ENCODE data around the gene MCOLN1. TPM values are rescaled to one million over a fixed set of nuclear protein-coding genes. Genes with fewer than 3 reads are reported as not detected.

MCOLN1 gene
- total and polyA plus RNA-seq, 9 of the 15 experiments (the other 6 are each of a cell fraction or from before 2014, with no cell fraction given), result 0.25 to 15.4 (median 7.1) TPM

DNA sequence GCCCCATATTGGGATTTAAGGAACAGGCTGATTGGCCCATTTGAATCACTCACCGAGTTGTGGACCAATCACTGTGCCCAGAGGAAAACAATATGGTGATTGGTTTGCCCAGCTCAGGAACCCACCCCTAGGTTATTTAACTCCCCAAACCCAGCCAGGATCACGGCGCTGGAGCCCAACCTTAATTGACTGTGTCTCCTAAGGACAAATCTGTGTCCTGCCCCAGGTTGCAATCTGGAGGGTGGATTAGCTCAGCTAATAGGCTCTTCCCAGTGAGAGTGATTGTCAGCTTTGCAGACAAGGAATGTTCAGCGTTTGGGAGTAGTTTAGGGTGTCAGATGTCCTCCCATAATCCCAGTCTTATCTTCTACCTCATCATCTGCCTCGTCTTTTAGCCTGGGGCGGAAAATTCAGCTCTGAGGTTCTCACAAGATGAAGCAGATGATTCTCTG is 10.0 kb upstream of the MCOLN1 start (continued):
- TF ChIP-seq ASH1L (IDR thresholded peaks at IDR 0.05; ENCODE audit: borderline replicate concordance, low read depth, partially characterized antibody), result peak; percentile 23

DNA sequence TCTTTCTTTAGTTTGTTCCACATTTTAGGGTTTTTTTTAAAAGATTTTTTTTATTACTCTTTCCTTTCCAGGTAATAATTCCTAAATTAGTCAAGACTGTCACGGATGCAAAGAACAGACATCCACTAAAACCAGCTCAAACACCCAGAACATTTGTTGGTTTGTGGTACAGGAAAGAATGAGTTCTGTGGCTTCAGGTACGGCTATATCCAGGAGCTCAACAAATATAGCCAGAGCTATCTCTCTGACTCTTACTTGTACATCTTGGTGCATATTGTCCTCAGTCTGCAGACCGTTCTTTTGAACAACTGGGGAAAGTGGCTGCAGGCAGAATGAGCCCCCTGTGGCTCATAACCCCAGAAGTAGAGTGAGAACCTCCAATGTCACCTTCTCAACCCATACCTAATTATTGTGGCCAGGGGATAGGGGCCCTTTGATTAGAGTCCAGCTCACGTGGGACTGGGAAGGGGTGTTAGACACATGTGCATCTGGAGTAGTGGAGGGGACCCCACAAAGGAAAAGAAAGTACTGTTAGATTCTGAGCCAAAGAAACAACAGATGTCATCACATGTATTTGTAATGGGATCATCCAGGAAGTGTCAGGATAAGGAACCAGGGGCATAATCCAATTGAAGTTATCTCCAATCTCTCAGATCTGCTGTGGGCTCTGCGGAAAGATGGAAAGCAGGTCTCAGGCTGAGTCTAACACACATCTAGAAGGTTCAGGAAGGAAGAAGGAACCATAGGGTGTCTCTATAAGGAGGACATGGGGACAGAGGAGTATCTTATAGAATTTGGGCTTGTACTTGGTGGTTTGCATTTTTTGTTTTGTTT is 8.4 kb upstream of the MCOLN1 start:
- WGBS (ENCODE audit: insufficient coverage, low coverage, missing lambda C conversion rate), result 16% methylated on average over 5 of the region's 5 CpGs
- H3K27ac ChIP-seq (ENCODE audit: extremely low read depth, low read depth, low read length), result no peak overlapping the region
- POLR2A ChIA-PET, result interaction anchor here (0.6 kb wide), 1 partner anchor 10 kb away, joined by 3 read pairs; no protein-coding TSS in a partner anchor
- DNase-seq (ENCODE audit: extremely low read depth in 1 of 4, low spot score in 3 of 4) (no peak), FAIRE-seq (no peak), ATAC-seq (no peak)
- H3K4me3 ChIP-seq, result no peak overlapping the region
- H3K9me1 ChIP-seq (ENCODE audit: control insufficient read depth, insufficient read depth, low read length), result no peaks in the 10 kb centered on the region
- BruUV-seq (replicated peaks), result no TSS peak
- CTCF ChIA-PET (ENCODE audit: low intra/inter-chr PET ratio), result no interaction called here
- no peaks in the 10 kb centered on the region for H3K79me2 ChIP-seq (ENCODE audit: control insufficient read depth, insufficient read depth, low read length)
- peaks cover 11 to 15% of the 10 kb centered on the region in 2 experiments for H3K4me1 ChIP-seq (replicated peaks in 1 of 2; ENCODE audit: control insufficient read depth in 2 of 2, insufficient read depth in 2 of 2, low read length in 2 of 2)
- in situ Hi-C loops (cut with MboI), result no loop called here
- no peak overlapping the region for H3K4me2 ChIP-seq (ENCODE audit: insufficient read depth, low read length)
- H3K27me3 ChIP-seq (ENCODE audit: control insufficient read depth in 2 of 2, insufficient read depth in 2 of 2, low read length in 2 of 2), result no peaks in the 10 kb centered on the region
- H3K36me3 ChIP-seq (ENCODE audit: control insufficient read depth, insufficient read depth, low read length), result no peaks in the 10 kb centered on the region
- TF ChIP-seq RBM25 (IDR thresholded peaks at IDR 0.05; ENCODE audit: low read depth, low read length, severe bottlenecking), result peak; percentile 7
- TF ChIP-seq ZNF316 (IDR thresholded peaks at IDR 0.05), result no peak
- no peaks in the 10 kb centered on the region for H4K20me1 ChIP-seq (replicated peaks; ENCODE audit: control insufficient read depth, insufficient read depth, low read length)
- intact Hi-C loops (cut with micrococcal nuclease), result no loop called here
- H2AFZ ChIP-seq (ENCODE audit: low read depth, low read length), result no peak overlapping the region
- H3K9ac ChIP-seq (ENCODE audit: insufficient read depth in 1 of 2, low read depth in 2 of 2, low read length in 2 of 2), result no peak overlapping the region
- H3K9me3 ChIP-seq (replicated peaks; ENCODE audit: control insufficient read depth, insufficient read depth, low read depth, low read length), result no peaks in the 10 kb centered on the region

Data from K562 (cell line).